ENCODE results near the gene CASK.

The CASK gene

GRCh38 chrX:41827886-41828285, 95.5 kb downstream of the CASK start:
- DNase-seq (ENCODE audit: low read depth), result no peak

- no peak for DNase-seq (ENCODE audit: low read depth)
These were observed 97.6 kb downstream of the CASK start for GRCh38 chrX:41825796-41826195.

- no peak for DNase-seq (ENCODE audit: low read depth)
These were observed 98.8 kb downstream of the CASK start for GRCh38 chrX:41824551-41824950.

- no peak for DNase-seq (ENCODE audit: low read depth)
These were observed 100.0 kb downstream of the CASK start for GRCh38 chrX:41823402-41823801.

- DNase-seq (ENCODE audit: low read depth), result no peak
These were observed 100.5 kb downstream of the CASK start for GRCh38 chrX:41822892-41823291.

- DNase-seq (ENCODE audit: low read depth), result no peak
These were observed 115.3 kb downstream of the CASK start for GRCh38 chrX:41808047-41808446.

- no peak for DNase-seq (ENCODE audit: low read depth)
These were observed 120.4 kb downstream of the CASK start for GRCh38 chrX:41802958-41803357.

- DNase-seq (ENCODE audit: low read depth), result no peak
These were observed 123.7 kb downstream of the CASK start for GRCh38 chrX:41799661-41800060.

GRCh38 chrX:41796577-41796976, 126.8 kb downstream of the CASK start:
- no peak for DNase-seq (ENCODE audit: low read depth)

GRCh38 chrX:41796046-41796445, 127.3 kb downstream of the CASK start:
- no peak for DNase-seq (ENCODE audit: low read depth)

GRCh38 chrX:41789374-41789773, 134.0 kb downstream of the CASK start:
- DNase-seq (ENCODE audit: low read depth), result no peak

GRCh38 chrX:41785685-41786084, 137.7 kb downstream of the CASK start:
- DNase-seq (ENCODE audit: low read depth), result no peak

GRCh38 chrX:41781500-41781899, 141.9 kb downstream of the CASK start:
- DNase-seq (ENCODE audit: low read depth), result peak; percentile 11

GRCh38 chrX:41779941-41780340, 143.4 kb downstream of the CASK start:
- DNase-seq (ENCODE audit: low read depth), result no peak

GRCh38 chrX:41779030-41779564, 144.3 kb downstream of the CASK start:
- peak; percentile 46 for DNase-seq (ENCODE audit: low read depth)

- no peak for DNase-seq (ENCODE audit: low read depth)
These were observed 161.7 kb downstream of the CASK start for GRCh38 chrX:41761702-41762101.

- DNase-seq (ENCODE audit: low read depth), result no peak
These were observed 162.2 kb downstream of the CASK start for GRCh38 chrX:41761169-41761568.

- DNase-seq (ENCODE audit: low read depth), result no peak
These were observed 163.5 kb downstream of the CASK start for GRCh38 chrX:41759817-41760216.

GRCh38 chrX:41758401-41758800, 165.0 kb downstream of the CASK start:
- no peak for DNase-seq (ENCODE audit: low read depth)

GRCh38 chrX:41750716-41751115, 172.6 kb downstream of the CASK start:
- no peak for DNase-seq (ENCODE audit: low read depth)

- DNase-seq (ENCODE audit: low read depth), result no peak
These were observed 183.5 kb downstream of the CASK start for GRCh38 chrX:41739871-41740270.

- no peak for DNase-seq (ENCODE audit: low read depth)
These were observed 186.3 kb downstream of the CASK start for GRCh38 chrX:41737065-41737464.

GRCh38 chrX:41734530-41734929, 188.8 kb downstream of the CASK start:
- DNase-seq (ENCODE audit: low read depth), result no peak

- DNase-seq (ENCODE audit: low read depth), result no peak
These were observed 189.4 kb downstream of the CASK start for GRCh38 chrX:41733939-41734338.

GRCh38 chrX:41732260-41732659, 191.1 kb downstream of the CASK start:
- DNase-seq (ENCODE audit: low read depth), result no peak

Measured in HS-27A (cell line).